T-helper 22 cell (primary cell): ENCODE measurements around the gene TMEM107.

Experiments used
- DNase-seq: peaks from one replicate; pipeline ENCODE4 v3.0.0-alpha.2; 2020; ENCODE audit warnings: low read depth

TMEM107 gene

GRCh38 chr17:8137645-8138373, 38.4 kb downstream of the TMEM107 start:
- no peak for DNase-seq

- no peak for DNase-seq
Observed at GRCh38 chr17:8133941-8134340, 42.2 kb downstream of the TMEM107 start.

- no peak for DNase-seq
Observed at GRCh38 chr17:8133399-8133798, 42.8 kb downstream of the TMEM107 start.

GRCh38 chr17:8131844-8132441, 44.2 kb downstream of the TMEM107 start:
- DNase-seq: no peak

- no peak for DNase-seq
Observed at GRCh38 chr17:8128125-8128784, 47.9 kb downstream of the TMEM107 start.

GRCh38 chr17:8126491-8127066, 49.6 kb downstream of the TMEM107 start:
- no peak for DNase-seq

DNA sequence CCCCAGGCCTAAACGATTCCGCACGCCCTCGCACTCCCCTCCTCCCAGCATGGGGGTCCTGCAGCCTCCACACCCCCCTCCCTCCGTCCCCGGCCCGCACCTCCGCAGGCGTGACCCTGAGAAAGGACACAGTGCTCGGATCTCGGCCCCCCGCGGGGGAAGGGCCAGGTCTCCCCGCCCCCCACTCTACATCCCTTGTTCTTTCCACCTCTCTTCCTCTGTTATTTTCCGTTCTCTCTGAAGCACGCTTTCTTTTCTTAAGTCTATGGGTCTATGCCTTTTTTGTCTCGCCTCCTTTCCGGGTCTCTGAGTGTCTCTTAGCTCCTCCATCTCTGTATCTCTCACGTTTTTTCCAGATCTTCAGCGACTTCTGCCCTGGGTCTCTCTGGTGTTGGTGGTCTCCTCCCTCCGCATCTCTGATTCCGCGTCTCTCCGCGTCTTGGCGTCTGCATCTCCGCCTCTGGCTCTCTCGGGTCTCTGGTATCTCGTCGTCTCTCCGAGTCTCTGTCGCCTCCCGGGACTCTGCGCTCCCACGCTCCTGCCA, 50.2 kb downstream of the TMEM107 start:
- no peak for DNase-seq

DNA sequence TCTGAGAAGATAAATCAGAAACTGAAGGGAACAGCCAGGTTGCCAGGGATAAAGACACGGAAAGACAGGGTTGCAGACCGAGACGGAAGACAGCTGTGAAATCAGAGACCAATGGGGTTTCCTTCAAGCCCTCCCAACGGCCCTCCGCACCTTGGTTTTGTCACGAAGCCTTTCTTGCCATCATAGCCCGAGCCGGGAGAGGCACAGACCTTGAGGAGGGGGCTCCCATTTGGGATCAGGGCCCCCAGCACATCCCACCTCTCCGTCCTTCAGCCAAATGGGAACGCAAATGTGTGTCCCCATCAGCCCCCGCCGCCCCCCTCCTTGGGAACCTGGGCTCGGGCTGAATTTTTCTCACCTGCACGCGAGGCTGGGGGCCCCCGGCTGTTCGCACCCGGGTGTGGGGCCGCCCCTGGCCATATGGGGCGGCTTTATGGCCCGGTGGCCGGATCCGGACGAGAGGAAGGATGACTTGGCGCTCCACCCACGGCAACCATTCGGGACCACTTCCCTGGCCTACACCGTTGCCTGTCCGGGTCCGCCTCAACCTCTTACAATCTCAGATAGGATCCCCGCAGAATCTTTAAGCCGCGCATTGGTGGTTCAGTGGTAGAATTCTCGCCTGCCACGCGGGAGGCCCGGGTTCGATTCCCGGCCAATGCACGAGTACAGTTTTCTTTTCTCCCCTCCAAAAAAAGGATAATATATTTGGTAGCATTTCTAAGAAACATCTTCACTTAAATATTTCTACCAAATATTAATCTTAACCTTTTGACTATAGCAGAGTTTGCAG, 50.8 kb downstream of the TMEM107 start:
- peak; percentile 65 for DNase-seq

- DNase-seq: no peak
Observed at GRCh38 chr17:8124350-8125153, 51.6 kb downstream of the TMEM107 start.

- DNase-seq: no peak
Observed at GRCh38 chr17:8123695-8124349, 52.4 kb downstream of the TMEM107 start, which contains the start of gene HES7. Gene HES7, minus strand, starts transcription at chr17:8124106. Its CDS starts 22 bp downstream, at chr17:8124084.

DNA sequence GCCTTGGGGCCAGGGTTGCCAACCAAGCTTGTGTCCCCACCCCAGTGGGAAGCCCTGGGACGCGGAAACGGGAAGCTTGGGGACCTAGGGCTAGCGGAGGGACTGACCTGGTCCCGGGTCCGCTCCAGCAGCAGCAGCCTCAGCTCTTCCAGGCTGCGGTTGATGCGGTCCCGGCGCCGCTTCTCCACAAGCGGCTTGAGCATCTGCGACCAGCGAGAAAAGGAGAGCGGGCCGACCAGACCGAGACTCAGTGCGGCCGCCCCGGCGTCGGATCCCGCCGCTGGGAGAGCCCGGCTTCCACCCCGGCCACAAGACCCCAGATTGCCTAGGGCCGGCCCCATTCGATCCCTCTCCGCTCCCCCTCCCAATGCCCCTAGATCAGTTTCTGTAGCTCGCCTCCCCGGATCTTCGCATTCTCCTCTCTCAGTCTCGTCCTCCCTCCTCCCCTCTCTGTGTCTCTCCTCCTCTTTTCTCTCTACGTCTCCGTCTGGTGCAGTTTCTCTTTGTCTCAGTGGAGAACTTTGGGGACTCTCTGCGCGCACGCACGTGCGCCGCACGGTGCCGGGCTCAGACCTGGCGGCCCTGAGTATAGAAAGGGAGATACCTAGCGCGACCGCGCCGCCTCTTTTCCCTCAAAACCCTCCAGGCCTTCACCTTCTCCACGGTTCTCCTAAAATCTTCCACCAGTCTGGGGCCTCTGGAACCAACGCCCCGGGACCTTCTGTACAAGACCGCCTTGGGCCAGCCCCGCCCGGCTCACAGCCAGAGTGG, 53.1 kb downstream of the TMEM107 start:
- DNase-seq: no peak
